ENCODE results near the gene SPATA31C2.

SPATA31C2 gene

GRCh38 chr9:88180081-88180765 lies 41.9 kb upstream of the SPATA31C2 start:
- TF ChIP-seq POLR2A (IDR thresholded peaks at IDR 0.05; ENCODE audit: extremely low read depth, insufficient read length) (no peak), CTCF (IDR thresholded peaks at IDR 0.05; ENCODE audit: low read depth, low read length) (no peak), MYC (IDR thresholded peaks at IDR 0.05; ENCODE audit: low read depth, low read length) (no peak), MAX (IDR thresholded peaks at IDR 0.05; ENCODE audit: low read depth, low read length) (no peak)
- DNase-seq (ENCODE audit: low read depth): no peak
- H3K4me3 ChIP-seq (ENCODE audit: low read depth, low read length): no peak overlapping the region

- DNase-seq (ENCODE audit: low read depth): peak; percentile 15
- no peak for TF ChIP-seq CTCF (IDR thresholded peaks at IDR 0.05; ENCODE audit: low read depth, low read length)
- TF ChIP-seq MAX (IDR thresholded peaks at IDR 0.05; ENCODE audit: low read depth, low read length): 0 out of 2 replicates have a peak, but pooled peaks have one; percentile 25
- no peak overlapping the region for H3K4me3 ChIP-seq (ENCODE audit: low read depth, low read length)
These were observed 40.8 kb upstream of the SPATA31C2 start for GRCh38 chr9:88179062-88179521.

- TF ChIP-seq CTCF (IDR thresholded peaks at IDR 0.05; ENCODE audit: low read depth, low read length): no peak
- no peak for TF ChIP-seq MAX (IDR thresholded peaks at IDR 0.05; ENCODE audit: low read depth, low read length)
- no peak for TF ChIP-seq MYC (IDR thresholded peaks at IDR 0.05; ENCODE audit: low read depth, low read length)
- no peak for TF ChIP-seq POLR2A (IDR thresholded peaks at IDR 0.05; ENCODE audit: extremely low read depth, insufficient read length)
- H3K4me3 ChIP-seq (ENCODE audit: low read depth, low read length): no peak overlapping the region
These were observed 40.4 kb upstream of the SPATA31C2 start for GRCh38 chr9:88178641-88179040.

GRCh38 chr9:88177371-88177770 lies 39.1 kb upstream of the SPATA31C2 start:
- H3K4me3 ChIP-seq (ENCODE audit: low read depth, low read length): no peak overlapping the region
- peak; percentile 1 for DNase-seq (ENCODE audit: low read depth)
- no peak for TF ChIP-seq CTCF (IDR thresholded peaks at IDR 0.05; ENCODE audit: low read depth, low read length)

More at GRCh38 chr9:88178641-88179040, 40.4 kb upstream of the SPATA31C2 start:
- DNase-seq (ENCODE audit: low read depth): no peak

- TF ChIP-seq POLR2A (IDR thresholded peaks at IDR 0.05; ENCODE audit: extremely low read depth, insufficient read length): no peak
- no peak for TF ChIP-seq MYC (IDR thresholded peaks at IDR 0.05; ENCODE audit: low read depth, low read length)
- TF ChIP-seq MAX (IDR thresholded peaks at IDR 0.05; ENCODE audit: low read depth, low read length): no peak
- TF ChIP-seq CTCF (IDR thresholded peaks at IDR 0.05; ENCODE audit: low read depth, low read length): no peak
- no peak overlapping the region for H3K4me3 ChIP-seq (ENCODE audit: low read depth, low read length)
These were observed 36.0 kb upstream of the SPATA31C2 start for GRCh38 chr9:88174324-88174723.

More at GRCh38 chr9:88174324-88174723, 36.0 kb upstream of the SPATA31C2 start:
- no peak for DNase-seq (ENCODE audit: low read depth)
